Testis (tissue), 3 donors: ENCODE measurements around the gene UBR3. TPM values are rescaled to one million over a fixed set of nuclear protein-coding genes. Genes with fewer than 3 reads are reported as not detected.
A peak's percentile ranks its signal among the peaks of the same experiment; 100 is the strongest.

Experiments used
- DNase-seq: peaks from one replicate; pipeline ENCODE4 v3.0.0-alpha.2; 2019
- H3K27ac ChIP-seq, 2 donors: fragments of 200-600 bp; sonication (generic); one replicate each; pipeline ENCODE4 v1.5.1; 2019
- H3K27me3 ChIP-seq: fragments of 200-600 bp; sonication (generic); one replicate; pipeline ENCODE4 v1.5.1; 2019
- H3K36me3 ChIP-seq: fragments of 200-600 bp; sonication (generic); one replicate; pipeline ENCODE4 v1.5.1; 2017; ENCODE audit warnings: low read depth; ENCODE audit errors: missing control alignments
- H3K4me1 ChIP-seq: fragments of 200-600 bp; sonication (generic); one replicate; pipeline ENCODE4 v1.5.1; 2019
- H3K4me3 ChIP-seq, 2 donors: fragments of 200-600 bp; sonication (generic); one replicate each; pipeline ENCODE4 v1.5.1; 2017 to 2019
- H3K9me3 ChIP-seq: fragments of 200-600 bp; sonication (generic); one replicate; pipeline ENCODE4 v1.5.1; 2017
- POLR2A ChIP-seq: fragments of 450-650 bp; IDR thresholded peaks from one replicate; pipeline ENCODE4 v1.6.1; 2017; ENCODE audit warnings: antibody characterized with exemption, mild to moderate bottlenecking, moderate library complexity
- WGBS, 2 donors: methylation state at CpG; one replicate each; pipeline ENCODE4 v1.1.5; 2018; 5-methylcytosine and 5-hydroxymethylcytosine counted together
- intact Hi-C: fragments of 100-400 bp; cut with DNase I; formaldehyde crosslinking; loops from one replicate; pipeline ENCODE4 v1.15.1; 2023; ENCODE audit warnings: low total_unique reads
- polyA plus RNA-seq: library from polyadenylated mRNA; stranded (reverse); fragments of 350-450 nt; fragmentation: Illumina TruSeq; extraction: RNeasy Lipid Tissue Mini Kit (QIAGEN cat#74804); gene quantifications from one replicate; pipeline ENCODE4 v1.2.3, GENCODE V29; 2014; ENCODE audit warnings: low read depth, low replicate concordance; ENCODE audit not compliant: insufficient read depth
- total RNA-seq, 2 donors: library from RNA; depleted of rRNA; stranded (reverse); fragments of >200 nt; gene quantifications; one replicate each; pipeline ENCODE4 v1.2.3, GENCODE V29; 2016
- TF ChIP-seq, protein P1 (sequence below), 3 experiments: fragments of 450-650 bp in 2 of 3; fragments of 200-600 bp in 1 of 3; sonication (generic) in 1 of 3; IDR thresholded peaks; one replicate each; pipeline ENCODE4 v1.5.1; 2016 to 2019; ENCODE audit warnings: antibody characterized with exemption in 3 of 3, mild to moderate bottlenecking in 2 of 3, moderate library complexity in 1 of 3

UBR3 gene
- total and polyA plus RNA-seq, 3 donors from 2014 or later = 24.3 to 132 (median 122) TPM

DNA sequence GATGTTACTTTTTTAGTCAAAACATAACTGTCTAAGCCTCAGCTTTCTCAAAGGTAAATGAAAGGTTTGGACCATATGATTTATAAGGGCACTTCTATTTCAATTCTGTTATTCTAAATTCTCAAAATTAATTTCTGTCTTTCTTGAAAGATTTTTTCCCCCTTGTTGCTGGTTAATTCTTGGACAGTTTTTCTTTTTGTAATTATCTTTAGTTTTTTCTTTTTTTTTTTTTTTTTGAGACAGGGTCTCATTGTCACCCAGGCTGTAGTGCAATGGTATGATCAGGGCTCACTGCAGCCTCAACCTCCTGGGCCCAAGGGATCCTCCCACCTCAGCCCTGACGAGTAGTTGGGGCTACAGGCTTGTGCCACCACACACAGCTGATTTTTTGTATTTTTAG lies 229.6 kb downstream of the UBR3 start:
- H3K4me3 ChIP-seq = no peak overlapping the region
- H3K36me3 ChIP-seq = no peaks in the 10 kb centered on the region
- intact Hi-C loops = no loop called here
- DNase-seq = no peak
- WGBS, 2 donors = 48 to 53% methylated on average over 1 of the region's 1 CpG
- H3K27me3 ChIP-seq = no peaks in the 10 kb centered on the region
- TF ChIP-seq POLR2A = no peak
- TF ChIP-seq, protein P1, sequence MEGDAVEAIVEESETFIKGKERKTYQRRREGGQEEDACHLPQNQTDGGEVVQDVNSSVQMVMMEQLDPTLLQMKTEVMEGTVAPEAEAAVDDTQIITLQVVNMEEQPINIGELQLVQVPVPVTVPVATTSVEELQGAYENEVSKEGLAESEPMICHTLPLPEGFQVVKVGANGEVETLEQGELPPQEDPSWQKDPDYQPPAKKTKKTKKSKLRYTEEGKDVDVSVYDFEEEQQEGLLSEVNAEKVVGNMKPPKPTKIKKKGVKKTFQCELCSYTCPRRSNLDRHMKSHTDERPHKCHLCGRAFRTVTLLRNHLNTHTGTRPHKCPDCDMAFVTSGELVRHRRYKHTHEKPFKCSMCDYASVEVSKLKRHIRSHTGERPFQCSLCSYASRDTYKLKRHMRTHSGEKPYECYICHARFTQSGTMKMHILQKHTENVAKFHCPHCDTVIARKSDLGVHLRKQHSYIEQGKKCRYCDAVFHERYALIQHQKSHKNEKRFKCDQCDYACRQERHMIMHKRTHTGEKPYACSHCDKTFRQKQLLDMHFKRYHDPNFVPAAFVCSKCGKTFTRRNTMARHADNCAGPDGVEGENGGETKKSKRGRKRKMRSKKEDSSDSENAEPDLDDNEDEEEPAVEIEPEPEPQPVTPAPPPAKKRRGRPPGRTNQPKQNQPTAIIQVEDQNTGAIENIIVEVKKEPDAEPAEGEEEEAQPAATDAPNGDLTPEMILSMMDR (IDR thresholded peaks at IDR 0.05) = no peak
- no peaks in the 10 kb centered on the region for H3K9me3 ChIP-seq
- H3K27ac ChIP-seq = no peak overlapping the region
- H3K4me1 ChIP-seq = no peaks in the 10 kb centered on the region

DNA sequence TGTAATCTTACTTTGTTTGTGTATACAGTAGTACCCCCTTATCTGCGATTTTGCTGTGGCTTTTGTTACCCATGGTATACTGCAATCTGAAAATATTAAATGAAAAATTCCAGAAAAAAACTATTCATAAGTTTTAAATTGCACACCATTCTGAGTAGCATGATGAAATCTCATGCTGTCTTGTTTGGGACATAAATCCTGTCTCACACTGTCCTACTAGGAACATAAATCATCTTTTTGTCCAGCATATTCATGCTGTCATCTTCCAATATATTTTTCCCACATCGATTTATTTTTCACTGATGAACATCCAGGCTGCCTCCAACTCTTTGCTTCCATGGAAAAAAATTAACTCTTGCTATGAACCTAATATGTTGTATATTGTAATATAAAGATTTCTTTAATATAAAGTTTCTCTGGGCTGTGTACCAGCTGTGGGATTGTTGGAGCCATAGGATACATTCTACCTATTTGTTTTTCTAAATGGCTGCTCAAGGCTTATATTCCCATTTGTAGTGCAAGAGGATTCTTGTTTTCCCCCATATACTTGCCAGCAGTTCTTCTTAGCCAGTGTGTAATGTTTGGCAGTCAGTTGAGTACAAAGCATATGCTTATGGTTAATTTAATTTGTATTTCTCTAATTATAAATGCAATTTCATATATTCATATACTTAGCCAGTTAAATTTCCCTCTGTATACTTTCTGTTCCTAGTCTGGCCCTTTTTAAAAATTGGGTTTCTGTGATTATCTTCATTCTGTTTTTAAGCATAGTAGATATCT lies 236.4 kb downstream of the UBR3 start:
- Histone ChIP-seq H3K27me3 (no peaks in the 10 kb centered on the region), H3K4me3 (no peak overlapping the region), H3K9me3 (no peaks in the 10 kb centered on the region), H3K4me1 (no peaks in the 10 kb centered on the region), H3K36me3 (no peaks in the 10 kb centered on the region), H3K27ac (no peak overlapping the region)
- 93 to 96% methylated on average over 2 of the region's 2 CpGs for WGBS, 2 donors
- intact Hi-C loops = no loop called here
- DNase-seq = no peak
- TF ChIP-seq POLR2A = no peak
- TF ChIP-seq, protein P1 (IDR thresholded peaks at IDR 0.05) = no peak

DNA sequence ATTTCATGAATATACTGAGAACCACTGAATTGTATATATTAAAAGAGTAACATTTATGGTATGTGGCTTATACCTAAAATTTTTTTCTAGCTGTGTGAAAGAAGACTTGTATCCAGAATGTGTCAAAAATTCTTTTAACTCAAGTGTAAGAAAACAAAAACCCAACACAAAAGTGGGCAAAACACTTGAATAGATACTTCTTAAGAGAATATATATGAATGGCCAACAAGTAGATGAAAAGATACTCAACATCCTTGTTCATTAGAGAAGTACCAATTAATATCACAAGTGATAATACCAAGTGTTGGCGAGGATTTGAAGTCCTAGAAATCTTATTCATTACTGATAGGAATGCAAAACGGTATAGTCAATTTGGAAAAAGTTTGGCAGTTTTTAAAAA lies 243.5 kb downstream of the UBR3 start:
- peaks cover 3% of the 10 kb centered on the region for H3K4me1 ChIP-seq
- no peaks in the 10 kb centered on the region for H3K36me3 ChIP-seq
- H3K9me3 ChIP-seq = no peaks in the 10 kb centered on the region
- WGBS, 2 donors = 93 to 94% methylated on average over 2 of the region's 2 CpGs
- no peak for DNase-seq
- TF ChIP-seq POLR2A = no peak
- TF ChIP-seq, protein P1 (IDR thresholded peaks at IDR 0.05) = no peak
- H3K27ac ChIP-seq = no peak overlapping the region
- no peaks in the 10 kb centered on the region for H3K27me3 ChIP-seq
- intact Hi-C loops = no loop called here
- no peak overlapping the region for H3K4me3 ChIP-seq

DNA sequence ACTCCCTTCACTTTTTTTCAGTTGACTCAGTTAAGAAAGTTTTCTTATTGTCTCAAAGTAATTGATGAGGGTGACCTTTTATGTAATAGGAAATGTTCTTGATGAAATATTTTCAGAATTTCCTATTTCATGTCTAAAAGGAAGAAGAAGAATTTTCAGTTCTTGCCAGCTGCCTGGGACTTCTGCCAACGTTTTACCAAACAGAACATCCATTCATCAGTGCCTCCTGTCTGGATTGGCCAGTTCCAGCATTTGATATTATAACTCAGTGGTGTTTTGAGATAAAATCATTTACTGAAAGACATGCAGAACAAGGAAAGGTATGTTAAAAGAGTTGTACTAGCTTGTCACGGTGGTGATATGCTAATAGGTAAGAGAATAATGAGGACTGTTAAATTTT lies 246.0 kb downstream of the UBR3 start:
- intact Hi-C loops = no loop called here
- H3K9me3 ChIP-seq = no peaks in the 10 kb centered on the region
- no peak overlapping the region for H3K27ac ChIP-seq
- H3K27me3 ChIP-seq = no peaks in the 10 kb centered on the region
- no peaks in the 10 kb centered on the region for H3K36me3 ChIP-seq
- no peak overlapping the region for H3K4me3 ChIP-seq
- TF ChIP-seq, protein P1 (IDR thresholded peaks at IDR 0.05) = no peak
- TF ChIP-seq POLR2A = no peak
- 40 to 41% methylated on average over 2 of the region's 2 CpGs for WGBS, 2 donors
- H3K4me1 ChIP-seq = peaks cover 3% of the 10 kb centered on the region
- peak; percentile 83 for DNase-seq

DNA sequence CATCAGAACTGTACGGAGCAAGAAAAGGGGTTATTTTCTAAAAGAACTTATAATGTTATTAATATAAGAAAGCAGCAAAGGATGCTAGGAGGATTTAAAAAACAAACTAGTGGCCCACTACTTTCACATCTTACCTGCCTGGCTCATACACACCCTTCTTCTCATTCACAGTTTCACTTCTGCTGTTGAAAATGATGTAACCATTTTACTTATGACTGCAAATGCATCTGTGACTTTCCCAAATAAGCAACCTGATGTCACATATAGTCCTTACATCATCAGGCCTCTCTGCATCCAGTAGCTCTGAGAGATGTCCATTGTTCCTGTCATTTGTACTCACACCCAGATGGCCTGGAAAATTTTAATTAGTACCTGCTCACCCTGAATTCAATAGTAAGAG lies 248.9 kb downstream of the UBR3 start:
- no peak overlapping the region for H3K4me3 ChIP-seq
- WGBS, 2 donors = 92 to 95% methylated on average over 1 of the region's 1 CpG
- no peak overlapping the region for H3K27ac ChIP-seq
- H3K9me3 ChIP-seq = no peaks in the 10 kb centered on the region
- no peak for DNase-seq
- no peaks in the 10 kb centered on the region for H3K36me3 ChIP-seq
- intact Hi-C loops = no loop called here
- no peak for TF ChIP-seq POLR2A
- TF ChIP-seq, protein P1 (IDR thresholded peaks at IDR 0.05) = no peak
- H3K4me1 ChIP-seq = peaks cover 3% of the 10 kb centered on the region
- no peaks in the 10 kb centered on the region for H3K27me3 ChIP-seq
